ENCODE measurements around the gene KRT77.

The KRT77 gene

DNA sequence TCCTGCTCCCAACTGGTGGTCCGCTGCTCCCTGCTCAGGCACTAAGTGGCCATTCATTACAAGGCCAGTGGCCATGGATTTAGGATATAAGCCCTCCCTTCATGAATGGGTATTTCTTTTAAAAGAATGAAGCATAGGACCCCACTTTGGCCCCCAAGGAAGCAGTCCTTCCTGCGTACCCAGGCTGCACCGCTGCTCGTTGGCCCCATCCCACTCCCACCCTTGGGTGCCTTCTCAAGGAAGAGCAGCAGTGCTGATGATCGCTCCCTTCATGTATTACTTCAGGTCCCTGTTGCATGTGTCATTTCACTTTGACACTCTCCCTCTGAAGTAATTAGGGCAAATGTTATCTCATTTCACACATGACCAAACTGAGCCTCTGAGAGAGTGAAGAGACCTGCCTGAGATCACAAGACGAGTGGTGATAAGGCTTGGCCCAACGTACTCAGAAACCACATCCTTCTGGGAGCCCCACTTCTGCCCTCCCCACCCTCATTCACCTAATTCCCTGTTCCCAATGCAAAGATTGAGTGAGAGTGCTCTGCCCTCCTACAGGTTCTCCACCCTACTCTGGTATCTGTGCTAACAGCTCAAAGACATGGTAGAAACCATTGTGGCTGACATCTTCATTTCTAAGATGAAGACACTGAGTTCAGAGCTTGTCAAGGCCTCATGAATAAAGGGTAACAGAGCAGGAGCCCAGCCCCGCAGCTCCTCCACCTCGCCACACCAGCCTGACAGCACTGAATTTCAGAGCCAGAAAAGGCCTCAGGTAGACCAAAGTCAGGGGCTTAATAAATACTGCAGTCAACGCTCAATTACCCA, 41.0 kb downstream of the KRT77 start:
- H3K4me3 ChIP-seq (ENCODE audit: low read length), result no peak overlapping the region
- no peaks in the 10 kb centered on the region for H3K9me3 ChIP-seq (replicated peaks; ENCODE audit: low read length)
- no peak overlapping the region for H3K9ac ChIP-seq (ENCODE audit: low read depth, low read length)
- H3K4me2 ChIP-seq (ENCODE audit: low read length), result no peak overlapping the region
- peaks cover 64% of the 10 kb centered on the region for H3K27me3 ChIP-seq (ENCODE audit: control insufficient read depth, insufficient read depth, low read length)
- no peaks in the 10 kb centered on the region for H3K36me3 ChIP-seq (ENCODE audit: insufficient read depth, low read length)
- no peaks in the 10 kb centered on the region for H3K4me1 ChIP-seq (ENCODE audit: control insufficient read depth, insufficient read depth, low read length)

DNA sequence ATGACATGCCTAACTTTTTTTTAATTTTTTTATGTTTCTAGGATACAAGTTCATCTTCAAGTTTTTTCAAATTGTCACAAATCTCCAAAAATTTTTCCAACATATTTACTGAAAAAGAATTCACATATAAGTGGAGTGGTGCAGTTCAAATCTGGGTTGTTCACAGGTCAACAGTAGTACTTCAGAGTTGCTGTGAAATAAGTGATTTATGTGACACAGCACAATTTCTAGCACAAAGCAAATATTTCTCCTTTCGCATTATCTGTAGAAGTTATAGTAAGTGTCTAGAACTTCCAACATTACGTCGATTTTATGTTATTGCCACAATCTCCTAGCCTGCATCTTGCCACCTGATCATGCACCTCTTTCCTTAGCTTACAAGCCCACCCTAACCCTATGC, 41.7 kb downstream of the KRT77 start:
- Histone ChIP-seq H3K9me3 (replicated peaks; ENCODE audit: low read length) (no peaks in the 10 kb centered on the region), H3K27me3 (ENCODE audit: control insufficient read depth, insufficient read depth, low read length) (peaks cover 65% of the 10 kb centered on the region), H3K36me3 (ENCODE audit: insufficient read depth, low read length) (no peaks in the 10 kb centered on the region), H3K4me2 (ENCODE audit: low read length) (no peak overlapping the region), H3K9ac (ENCODE audit: low read depth, low read length) (no peak overlapping the region), H3K4me1 (ENCODE audit: control insufficient read depth, insufficient read depth, low read length) (no peaks in the 10 kb centered on the region), H3K4me3 (ENCODE audit: low read length) (no peak overlapping the region)

DNA sequence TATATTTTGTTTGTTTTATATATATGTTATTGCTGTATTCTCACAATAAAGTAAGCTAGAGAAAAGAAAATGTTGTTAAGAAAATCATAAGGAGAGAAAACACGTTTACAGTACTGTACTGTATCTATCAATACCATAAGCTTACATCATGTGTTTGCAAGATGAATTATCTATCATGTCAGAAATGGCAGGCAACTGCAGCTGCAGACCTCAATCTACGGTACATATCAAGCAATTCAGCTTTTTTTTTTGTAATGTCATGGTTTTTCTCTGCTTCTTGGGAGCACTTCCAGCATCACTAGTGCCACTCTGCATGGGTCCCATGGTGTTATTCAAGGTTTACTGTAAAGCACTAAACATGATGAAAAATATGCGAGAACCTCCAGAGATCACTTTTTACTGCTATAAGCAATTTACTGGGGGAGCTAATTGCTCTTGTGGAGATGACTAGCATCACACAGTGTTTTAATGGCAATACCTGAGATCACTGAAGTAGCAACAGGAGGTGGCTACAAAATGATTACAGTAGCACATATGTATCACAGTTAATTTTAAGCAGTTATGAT, 42.3 kb downstream of the KRT77 start:
- Histone ChIP-seq H3K36me3 (ENCODE audit: insufficient read depth, low read length) (no peaks in the 10 kb centered on the region), H3K4me1 (ENCODE audit: control insufficient read depth, insufficient read depth, low read length) (no peaks in the 10 kb centered on the region), H3K27me3 (ENCODE audit: control insufficient read depth, insufficient read depth, low read length) (peaks cover 65% of the 10 kb centered on the region), H3K4me3 (ENCODE audit: low read length) (no peak overlapping the region), H3K4me2 (ENCODE audit: low read length) (no peak overlapping the region), H3K9me3 (replicated peaks; ENCODE audit: low read length) (no peaks in the 10 kb centered on the region), H3K9ac (ENCODE audit: low read depth, low read length) (no peak overlapping the region)

DNA sequence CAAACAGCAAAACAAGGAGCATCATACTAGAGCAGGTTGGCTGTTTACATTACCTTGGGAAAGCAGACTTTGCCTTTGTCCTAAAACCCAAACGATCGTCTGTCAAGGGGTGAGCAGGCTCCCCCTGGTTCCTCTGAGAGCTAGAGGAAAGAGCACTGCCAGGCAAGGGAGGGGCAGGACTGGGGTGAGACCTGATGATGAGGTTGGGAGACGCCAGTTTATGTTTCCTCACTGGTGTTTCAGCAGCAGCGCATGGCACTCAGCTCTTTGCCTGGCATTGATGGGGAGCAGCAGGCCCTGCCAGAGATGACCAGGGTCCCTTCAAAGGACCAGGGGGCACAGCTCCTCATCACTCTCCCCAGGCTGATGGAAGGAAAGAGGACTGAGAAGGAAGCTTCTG, 43.4 kb downstream of the KRT77 start:
- Histone ChIP-seq H3K36me3 (ENCODE audit: insufficient read depth, low read length) (no peaks in the 10 kb centered on the region), H3K4me3 (ENCODE audit: low read length) (no peak overlapping the region), H3K9ac (ENCODE audit: low read depth, low read length) (no peak overlapping the region), H3K9me3 (replicated peaks; ENCODE audit: low read length) (no peaks in the 10 kb centered on the region), H3K4me2 (ENCODE audit: low read length) (no peak overlapping the region), H3K4me1 (ENCODE audit: control insufficient read depth, insufficient read depth, low read length) (no peaks in the 10 kb centered on the region), H3K27me3 (ENCODE audit: control insufficient read depth, insufficient read depth, low read length) (peaks cover 57% of the 10 kb centered on the region)

DNA sequence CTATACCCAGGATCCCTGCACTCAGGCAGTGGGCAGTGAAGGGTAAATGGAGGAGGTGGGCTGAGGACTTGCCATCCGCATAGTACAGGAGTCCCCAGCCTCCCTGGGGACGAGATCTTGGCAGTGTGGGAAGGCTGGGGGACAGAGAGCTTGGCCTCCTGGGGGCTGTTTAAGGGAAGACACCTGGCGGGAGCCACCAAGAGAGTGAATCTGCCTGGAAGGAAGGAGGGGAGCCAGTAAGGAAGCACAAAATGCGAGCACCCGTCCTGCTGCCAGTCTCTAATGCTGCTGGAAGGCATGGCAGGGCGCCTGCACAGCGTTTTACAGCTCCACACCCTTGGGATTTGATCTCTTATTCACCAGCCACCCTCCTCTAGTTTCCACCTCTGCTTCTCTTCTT, 43.9 kb downstream of the KRT77 start:
- Histone ChIP-seq H3K9ac (ENCODE audit: low read depth, low read length) (no peak overlapping the region), H3K4me3 (ENCODE audit: low read length) (no peak overlapping the region), H3K4me1 (ENCODE audit: control insufficient read depth, insufficient read depth, low read length) (no peaks in the 10 kb centered on the region), H3K4me2 (ENCODE audit: low read length) (no peak overlapping the region), H3K36me3 (ENCODE audit: insufficient read depth, low read length) (no peaks in the 10 kb centered on the region), H3K9me3 (replicated peaks; ENCODE audit: low read length) (no peaks in the 10 kb centered on the region), H3K27me3 (ENCODE audit: control insufficient read depth, insufficient read depth, low read length) (peaks cover 59% of the 10 kb centered on the region)

DNA sequence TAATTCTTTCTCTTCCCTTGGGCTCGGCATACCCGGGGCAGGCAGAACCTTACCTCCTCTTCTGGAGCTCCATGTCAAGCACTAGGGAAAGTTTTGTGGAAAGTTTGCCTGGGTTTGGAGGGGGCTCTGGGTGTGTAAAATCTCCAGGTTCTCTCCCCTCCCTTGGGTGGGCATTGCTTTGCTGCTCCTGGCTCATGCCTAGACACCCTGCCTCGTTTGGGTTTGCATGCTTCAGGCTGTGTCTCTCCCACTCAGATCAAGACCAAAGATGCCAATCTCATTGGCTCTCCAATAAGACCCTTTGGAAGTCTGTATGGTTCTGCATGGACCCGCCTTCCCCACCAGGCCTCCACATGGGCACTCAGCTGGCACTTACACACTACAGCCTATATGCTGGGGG, 45.1 kb downstream of the KRT77 start:
- no peak overlapping the region for H3K9ac ChIP-seq (ENCODE audit: low read depth, low read length)
- no peaks in the 10 kb centered on the region for H3K36me3 ChIP-seq (ENCODE audit: insufficient read depth, low read length)
- H3K4me3 ChIP-seq (ENCODE audit: low read length), result no peak overlapping the region
- no peak overlapping the region for H3K4me2 ChIP-seq (ENCODE audit: low read length)
- no peaks in the 10 kb centered on the region for H3K9me3 ChIP-seq (replicated peaks; ENCODE audit: low read length)
- no peaks in the 10 kb centered on the region for H3K4me1 ChIP-seq (ENCODE audit: control insufficient read depth, insufficient read depth, low read length)
- peaks cover 59% of the 10 kb centered on the region for H3K27me3 ChIP-seq (ENCODE audit: control insufficient read depth, insufficient read depth, low read length)

DNA sequence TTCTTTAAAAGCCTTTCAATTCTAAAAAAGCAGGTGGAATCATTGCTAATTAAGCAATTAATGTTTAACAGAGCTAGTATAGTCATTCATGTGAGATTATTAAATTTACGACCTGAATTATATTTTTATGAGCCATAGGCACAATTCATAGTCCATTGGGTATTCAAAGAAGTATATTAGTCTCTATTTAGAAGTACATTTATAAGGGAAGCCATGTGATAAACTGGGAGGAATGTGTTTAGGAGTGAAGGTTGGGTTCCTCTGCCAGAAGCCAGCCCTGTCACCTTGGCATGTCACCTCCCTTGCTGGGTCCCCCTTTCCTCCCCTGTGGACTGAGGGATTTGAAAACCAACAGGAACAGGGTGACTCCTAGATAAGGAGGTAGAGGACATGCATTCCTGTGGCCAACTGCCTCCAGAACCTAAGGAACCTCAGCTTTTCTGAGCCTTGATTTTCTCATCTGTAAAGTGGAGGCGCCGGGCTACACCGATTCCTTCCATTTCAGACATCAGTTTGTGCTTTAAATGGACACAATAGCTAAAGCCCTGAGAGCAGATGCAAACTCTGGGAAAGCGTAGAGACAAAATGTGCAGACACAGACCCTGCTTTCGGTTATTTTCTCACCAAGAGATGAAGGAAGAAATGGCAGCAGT, 45.9 kb downstream of the KRT77 start:
- no peaks in the 10 kb centered on the region for H3K9me3 ChIP-seq (replicated peaks; ENCODE audit: low read length)
- H3K27me3 ChIP-seq (ENCODE audit: control insufficient read depth, insufficient read depth, low read length), result peaks cover 56% of the 10 kb centered on the region

DNA sequence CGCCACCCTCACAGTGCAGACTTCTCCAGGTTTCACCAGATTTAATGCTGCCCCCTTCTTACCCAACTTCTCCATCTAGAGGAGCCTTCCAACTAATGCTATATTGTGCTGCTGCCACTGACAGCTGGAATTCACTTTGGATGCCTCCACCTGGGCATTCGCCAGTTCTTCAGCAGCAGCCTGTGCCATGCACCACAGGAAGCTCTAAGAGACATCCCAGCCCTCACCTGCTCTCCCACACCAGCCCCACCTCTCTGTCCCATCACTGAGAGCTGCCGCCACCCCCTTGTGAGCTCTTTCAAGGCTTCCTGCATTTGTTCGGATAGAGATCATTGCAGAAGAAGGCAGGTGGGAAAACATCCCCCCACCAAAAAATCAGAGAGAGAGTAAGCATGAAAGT, 46.7 kb downstream of the KRT77 start:
- no peak overlapping the region for H3K4me3 ChIP-seq (ENCODE audit: low read length)
- H3K27me3 ChIP-seq (ENCODE audit: control insufficient read depth, insufficient read depth, low read length), result peaks cover 60% of the 10 kb centered on the region
- H3K36me3 ChIP-seq (ENCODE audit: insufficient read depth, low read length), result no peaks in the 10 kb centered on the region
- H3K9ac ChIP-seq (ENCODE audit: low read depth, low read length), result no peak overlapping the region
- no peak overlapping the region for H3K4me2 ChIP-seq (ENCODE audit: low read length)
- H3K4me1 ChIP-seq (ENCODE audit: control insufficient read depth, insufficient read depth, low read length), result no peaks in the 10 kb centered on the region
- no peaks in the 10 kb centered on the region for H3K9me3 ChIP-seq (replicated peaks; ENCODE audit: low read length)

More for the DNA sequence above, 45.9 kb downstream of the KRT77 start:
- Histone ChIP-seq H3K36me3 (ENCODE audit: insufficient read depth, low read length) (no peaks in the 10 kb centered on the region), H3K9ac (ENCODE audit: low read depth, low read length) (no peak overlapping the region), H3K4me1 (ENCODE audit: control insufficient read depth, insufficient read depth, low read length) (no peaks in the 10 kb centered on the region), H3K4me3 (ENCODE audit: low read length) (no peak overlapping the region), H3K4me2 (ENCODE audit: low read length) (no peak overlapping the region)

DNA sequence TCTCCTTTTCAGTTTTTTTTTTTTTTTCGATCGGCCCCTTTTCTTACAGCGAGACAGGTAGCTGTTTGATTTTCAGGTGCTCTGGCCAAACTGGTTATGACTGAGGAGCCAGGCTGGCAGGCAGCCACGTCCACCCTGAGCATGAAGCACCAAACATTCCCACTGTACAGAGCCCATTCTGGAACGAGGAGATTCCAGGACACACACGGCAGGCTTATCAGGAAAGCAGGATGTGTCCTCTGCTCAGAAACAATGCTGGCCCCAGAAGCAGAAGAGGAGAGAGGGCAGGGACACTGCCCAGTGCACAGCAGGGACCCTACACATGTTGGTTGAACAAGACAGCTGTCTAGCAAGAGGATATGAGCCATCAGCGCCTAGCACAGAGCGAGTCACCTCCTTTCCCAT, 47.6 kb downstream of the KRT77 start:
- H3K9ac ChIP-seq (ENCODE audit: low read depth, low read length), result no peak overlapping the region
- no peaks in the 10 kb centered on the region for H3K4me1 ChIP-seq (ENCODE audit: control insufficient read depth, insufficient read depth, low read length)
- no peak overlapping the region for H3K4me3 ChIP-seq (ENCODE audit: low read length)
- H3K36me3 ChIP-seq (ENCODE audit: insufficient read depth, low read length), result no peaks in the 10 kb centered on the region
- no peaks in the 10 kb centered on the region for H3K9me3 ChIP-seq (replicated peaks; ENCODE audit: low read length)
- H3K27me3 ChIP-seq (ENCODE audit: control insufficient read depth, insufficient read depth, low read length), result peaks cover 63% of the 10 kb centered on the region
- H3K4me2 ChIP-seq (ENCODE audit: low read length), result no peak overlapping the region

DNA sequence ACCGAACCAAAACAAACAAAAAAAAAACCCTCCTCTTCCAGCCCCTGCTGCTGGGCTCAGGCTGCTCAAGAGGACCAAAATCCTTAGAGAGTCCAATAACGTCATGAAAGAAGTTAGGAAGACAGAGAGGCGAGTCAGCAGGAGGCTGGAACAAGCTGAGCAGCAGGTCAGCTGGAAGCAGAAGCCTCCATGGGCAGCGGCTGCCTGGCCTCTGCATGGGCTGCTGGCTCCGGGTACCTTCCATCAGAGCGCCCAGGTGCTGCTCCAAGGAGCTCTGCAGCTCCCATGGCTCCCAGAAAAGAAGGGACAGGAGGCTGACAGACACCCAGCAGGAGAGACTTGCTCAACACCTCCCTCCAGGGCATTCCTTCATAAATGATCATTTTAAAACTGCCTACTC, 48.1 kb downstream of the KRT77 start:
- Histone ChIP-seq H3K27me3 (ENCODE audit: control insufficient read depth, insufficient read depth, low read length) (peaks cover 66% of the 10 kb centered on the region), H3K4me1 (ENCODE audit: control insufficient read depth, insufficient read depth, low read length) (no peaks in the 10 kb centered on the region), H3K9me3 (replicated peaks; ENCODE audit: low read length) (no peaks in the 10 kb centered on the region), H3K4me2 (ENCODE audit: low read length) (no peak overlapping the region), H3K36me3 (ENCODE audit: insufficient read depth, low read length) (no peaks in the 10 kb centered on the region), H3K9ac (ENCODE audit: low read depth, low read length) (no peak overlapping the region), H3K4me3 (ENCODE audit: low read length) (no peak overlapping the region)

DNA sequence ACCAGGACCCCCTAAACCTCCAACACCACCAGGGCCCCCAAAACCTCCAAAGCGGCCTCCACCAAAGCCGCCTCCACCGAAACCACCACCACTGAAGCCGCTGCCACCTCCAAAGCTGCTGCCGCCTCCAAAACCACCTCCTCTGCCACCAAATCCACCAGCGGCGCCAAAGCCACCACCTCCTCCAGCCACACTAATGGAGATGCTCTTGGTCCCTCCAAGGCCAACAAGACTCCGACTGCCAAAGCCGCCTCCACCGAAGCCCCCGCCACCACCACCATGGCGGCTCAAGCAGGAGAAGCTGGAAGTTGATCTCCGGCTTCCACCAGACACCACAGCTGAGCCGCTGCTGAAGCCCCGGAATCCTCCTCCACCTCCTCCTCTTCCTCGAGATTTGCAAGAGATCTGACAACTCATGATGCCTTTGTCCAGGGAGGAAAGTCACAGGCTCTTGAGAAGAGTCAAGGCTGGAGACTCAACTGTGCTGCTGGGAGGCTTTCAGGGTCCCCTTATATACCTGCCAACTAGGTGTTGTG, 51.5 kb downstream of the KRT77 start, which contains the start of gene KRT2:
TSS of gene KRT2 (minus strand) at position 486 of the 536 bp plus-strand sequence. CDS start at position 417, 69 bp downstream.
- Histone ChIP-seq H3K36me3 (ENCODE audit: insufficient read depth, low read length) (no peaks in the 10 kb centered on the region), H3K4me2 (ENCODE audit: low read length) (no peak within 1 kb of the TSS), H3K4me1 (ENCODE audit: control insufficient read depth, insufficient read depth, low read length) (no peaks in the 10 kb centered on the region), H3K4me3 (ENCODE audit: low read length) (no peak within 1 kb of the TSS), H3K9me3 (replicated peaks; ENCODE audit: low read length) (no peaks in the 10 kb centered on the region), H3K9ac (ENCODE audit: low read depth, low read length) (no peak within 1 kb of the TSS), H3K27me3 (ENCODE audit: control insufficient read depth, insufficient read depth, low read length) (peaks cover 71% of the 10 kb centered on the region)

Measured in skeletal muscle satellite cell (primary cell).